Measurements from ENCODE around the gene CARD19.
A peak's percentile ranks its signal among the peaks of the same experiment; 100 is the strongest.

Gene CARD19, protein sequence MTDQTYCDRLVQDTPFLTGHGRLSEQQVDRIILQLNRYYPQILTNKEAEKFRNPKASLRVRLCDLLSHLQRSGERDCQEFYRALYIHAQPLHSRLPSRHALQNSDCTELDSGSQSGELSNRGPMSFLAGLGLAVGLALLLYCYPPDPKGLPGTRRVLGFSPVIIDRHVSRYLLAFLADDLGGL

GRCh38 chr9:93096131-93096802, at the start of gene CARD19:
TSS of gene CARD19 (plus strand) at chr9:93096217. CDS start at chr9:93096346, 129 bp downstream.
- DNase-seq (ENCODE audit: low read depth in 2 of 2): no peak

DNA sequence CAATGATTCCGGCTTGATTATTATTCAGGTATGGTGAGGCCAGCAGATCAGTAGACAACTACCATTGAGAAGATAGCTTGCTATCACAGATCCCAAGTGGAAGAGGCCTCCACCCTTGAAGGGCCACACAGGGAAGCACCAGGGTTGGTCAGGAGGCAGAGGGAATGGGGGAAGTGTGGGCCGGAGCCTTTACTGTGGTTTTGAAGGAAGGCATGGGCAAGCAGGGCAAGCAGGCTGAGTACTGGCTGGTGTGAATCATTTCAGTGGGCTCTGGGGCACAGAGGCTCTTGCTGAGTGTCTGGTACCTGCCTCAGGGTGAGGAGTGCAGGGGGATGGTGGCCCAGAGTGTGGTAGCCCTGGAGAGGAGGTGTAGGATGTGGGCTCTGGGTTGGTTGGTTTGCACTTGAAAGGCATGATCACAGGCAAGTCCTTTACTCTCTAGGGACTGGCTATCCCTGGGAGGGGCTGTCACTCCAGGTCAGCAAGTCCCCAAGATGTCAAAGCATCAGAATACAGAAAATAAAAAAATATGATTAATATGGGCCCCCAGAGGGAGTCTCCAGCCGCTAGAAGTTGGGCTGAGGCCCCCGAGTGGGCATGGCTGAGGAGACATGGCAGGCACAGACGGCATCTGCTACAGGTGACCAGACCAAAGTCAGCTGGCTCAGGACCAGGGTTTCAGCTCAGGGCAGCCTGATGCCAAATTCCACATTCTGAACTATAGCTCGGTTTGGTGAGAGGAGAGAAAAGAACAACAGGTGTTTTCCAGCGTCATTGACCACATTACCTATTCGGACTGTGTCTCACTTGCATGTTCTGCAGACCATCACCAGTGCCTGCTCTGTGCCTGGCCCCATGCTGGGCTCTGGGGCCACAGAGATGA, 47.2 kb upstream of the CARD19 start:
- DNase-seq (ENCODE audit: low read depth in 2 of 2): no peak

DNA sequence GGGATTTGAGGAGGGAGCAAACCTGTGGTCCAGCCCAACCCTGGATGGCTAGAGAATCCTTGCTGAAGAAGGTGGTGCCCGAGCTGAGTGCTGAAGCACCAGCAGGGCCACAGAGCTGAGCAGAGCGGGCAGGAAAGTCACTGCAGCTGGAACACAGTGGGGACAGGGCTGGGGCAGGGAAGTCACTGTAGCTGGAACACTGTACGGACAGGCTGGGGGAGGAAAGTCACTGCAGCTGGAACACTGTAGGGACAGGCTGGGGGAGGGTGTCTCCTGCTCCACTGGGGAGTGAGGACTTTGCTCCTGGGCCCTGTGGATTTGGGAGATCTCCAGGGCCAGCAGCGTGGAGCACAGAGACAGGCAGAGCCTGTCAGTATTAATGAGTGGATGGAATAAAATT, 46.5 kb upstream of the CARD19 start:
- DNase-seq (ENCODE audit: low read depth in 2 of 2): no peak

DNA sequence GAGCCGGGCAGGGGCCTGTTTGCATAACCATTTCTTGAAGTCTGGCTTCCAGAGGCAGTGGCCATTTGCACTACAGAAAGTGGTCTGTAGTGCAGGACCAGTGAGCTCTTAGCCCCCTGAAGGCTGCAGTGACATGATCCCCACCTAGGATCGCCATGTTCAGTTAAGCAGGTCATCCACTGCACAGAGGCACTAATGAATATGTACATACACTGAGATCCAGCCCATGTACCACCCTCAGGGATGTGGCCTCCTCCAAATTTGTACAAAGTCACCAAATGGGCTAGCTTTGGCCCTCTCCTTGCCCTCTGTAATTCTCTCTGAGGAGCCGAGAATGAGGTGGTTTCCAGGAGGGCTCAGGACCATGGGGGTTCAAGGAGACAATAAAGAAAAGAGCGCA, 45.8 kb upstream of the CARD19 start:
- DNase-seq (ENCODE audit: low read depth in 2 of 2): no peak

- no peak for DNase-seq (ENCODE audit: low read depth in 2 of 2)
Observed at GRCh38 chr9:93051680-93052089, 44.3 kb upstream of the CARD19 start.

- no peak for DNase-seq (ENCODE audit: low read depth in 2 of 2)
Observed at GRCh38 chr9:93052791-93053540, 43.1 kb upstream of the CARD19 start.

DNA sequence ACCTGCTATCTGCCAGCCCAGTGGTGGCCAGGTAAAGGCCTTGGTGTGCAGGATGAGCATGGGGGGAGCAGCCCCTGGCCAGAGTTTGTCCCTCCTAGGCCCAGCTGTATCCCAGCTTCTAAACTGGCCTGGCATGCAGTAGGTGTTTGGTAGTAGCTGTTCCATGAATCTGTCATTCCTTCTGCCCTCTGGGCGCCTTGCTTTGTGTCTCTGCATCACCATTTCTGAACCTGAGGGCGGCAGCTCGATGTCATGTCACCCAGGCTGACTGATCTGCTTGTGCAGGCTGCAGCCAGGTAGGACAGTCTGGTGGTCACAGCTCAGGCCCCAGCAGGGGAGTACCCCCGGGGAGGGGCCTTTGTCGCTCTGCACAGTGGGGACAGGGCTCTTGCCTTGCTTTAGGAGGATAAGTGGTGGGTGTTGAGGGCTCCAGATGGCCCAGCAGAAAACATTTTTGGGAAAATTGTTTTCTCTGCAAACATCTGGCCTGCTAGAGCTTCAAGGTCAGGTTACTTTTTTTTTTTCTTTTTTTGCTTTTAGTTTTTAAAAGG, 42.2 kb upstream of the CARD19 start:
- no peak for DNase-seq (ENCODE audit: low read depth in 2 of 2)

DNA sequence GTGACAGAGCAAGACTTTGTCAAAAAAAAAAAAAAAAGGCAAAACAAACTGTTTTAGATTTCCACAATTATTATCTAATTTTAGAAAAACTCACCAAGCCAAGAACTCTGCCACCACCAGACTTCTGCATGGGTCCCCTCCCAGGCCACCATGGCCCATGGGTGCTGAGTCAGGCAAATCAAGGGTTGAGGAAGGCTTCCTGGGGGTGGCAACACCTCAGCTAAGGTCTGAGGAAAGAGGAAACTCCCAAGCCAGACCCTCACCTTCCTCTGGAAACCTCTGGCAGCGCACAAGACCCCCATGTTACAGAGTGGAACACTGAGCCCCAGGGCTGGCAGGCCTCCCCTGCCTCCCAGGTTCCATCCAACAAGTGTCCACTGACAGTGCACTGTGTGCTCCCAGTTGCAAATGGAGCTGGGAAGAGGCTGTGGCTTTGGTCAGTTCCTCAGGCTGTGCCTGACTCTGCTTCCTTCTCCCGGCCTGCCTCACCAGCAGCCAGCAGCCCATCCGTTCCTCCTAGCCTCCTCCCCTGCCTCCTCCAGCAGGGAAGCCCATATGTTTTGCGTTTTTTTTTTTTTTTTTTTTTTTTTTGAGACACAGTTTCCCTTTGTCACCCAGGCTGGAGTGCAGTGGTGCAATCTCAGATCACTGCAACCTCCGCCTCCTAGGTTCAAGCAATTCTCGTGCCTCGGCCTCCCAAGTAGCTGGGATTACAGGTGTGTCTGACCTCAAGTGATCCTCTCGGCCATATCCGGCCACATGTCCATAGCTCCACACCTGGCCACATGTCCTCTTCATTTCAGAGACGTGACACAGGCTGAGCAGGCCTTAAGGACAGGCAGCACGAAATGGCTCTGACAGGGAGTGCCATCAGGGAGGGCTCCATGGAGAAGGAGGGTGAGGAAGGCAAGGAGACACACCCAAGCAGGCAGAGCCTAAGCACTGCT, 41.0 kb upstream of the CARD19 start:
- no peak for DNase-seq (ENCODE audit: low read depth in 2 of 2)

DNA sequence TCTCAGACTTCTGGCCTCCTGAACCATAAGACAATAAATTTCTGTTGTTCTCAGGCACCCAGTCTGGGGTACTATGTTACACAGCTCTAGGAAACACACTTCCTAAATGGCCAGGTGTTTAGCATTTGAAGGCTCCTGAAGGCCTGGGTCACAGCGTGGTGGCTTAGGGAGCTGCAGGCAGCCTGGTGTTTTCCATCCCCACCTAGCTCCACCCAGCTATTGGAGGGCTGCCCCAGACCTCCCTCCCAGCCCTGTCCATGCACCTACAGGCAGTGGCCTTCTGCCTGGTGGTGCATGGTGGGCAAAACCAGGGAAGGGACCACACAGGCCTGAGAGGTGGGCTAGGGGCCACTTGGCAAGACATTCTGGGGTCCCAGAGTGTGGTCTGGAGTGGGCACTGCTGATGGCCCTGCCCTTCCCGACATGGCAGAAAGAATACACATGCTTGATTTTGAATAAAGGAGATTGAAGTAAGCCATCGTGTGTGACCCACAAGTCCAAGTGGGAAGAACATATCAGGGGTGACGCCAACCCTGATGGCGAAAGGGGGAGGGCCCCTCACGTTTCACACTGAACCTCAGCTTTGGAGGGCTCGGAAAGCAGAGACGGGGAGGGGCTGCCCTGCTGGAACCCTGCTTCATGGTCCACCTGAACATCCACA, 38.8 kb upstream of the CARD19 start:
- DNase-seq (ENCODE audit: low read depth in 2 of 2): no peak

GRCh38 chr9:93057703-93058354, 38.2 kb upstream of the CARD19 start:
- no peak for DNase-seq (ENCODE audit: low read depth in 2 of 2)

DNA sequence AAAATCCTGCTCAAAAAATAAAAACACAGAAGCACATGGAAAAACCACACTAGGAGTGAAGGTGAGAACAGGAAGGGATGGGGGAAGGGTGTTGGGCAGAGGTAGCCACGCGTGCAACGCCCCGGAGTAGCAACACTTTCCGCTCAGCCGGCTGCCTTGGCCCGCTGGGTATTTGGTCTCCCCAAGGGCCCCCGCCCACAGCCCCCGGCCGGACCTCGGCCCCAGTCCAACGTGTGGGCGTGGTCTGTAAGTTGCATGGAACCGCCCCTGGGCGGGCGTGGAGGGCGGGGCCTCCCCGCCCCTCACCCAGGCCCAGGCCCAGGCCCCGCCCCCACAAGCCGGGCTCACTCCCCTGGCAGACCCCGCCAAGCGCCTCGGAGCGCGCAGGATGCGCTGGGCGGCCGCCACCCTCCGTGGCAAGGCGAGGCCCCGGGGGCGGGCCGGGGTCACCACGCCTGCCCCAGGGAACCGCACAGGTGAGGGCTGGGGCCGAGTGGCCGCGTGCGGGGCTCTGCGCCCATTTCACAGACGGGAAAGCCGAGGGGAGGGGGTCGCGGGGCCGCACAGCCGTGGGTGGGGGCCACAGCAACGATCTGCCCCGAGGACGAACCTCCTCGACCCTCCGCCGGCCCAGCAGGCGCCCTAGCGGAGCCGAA, 37.5 kb upstream of the CARD19 start, which contains the start of gene SUSD3:
Gene SUSD3 (plus strand): TSS at position 347 of the 656 bp plus-strand sequence. CDS start 42 bp downstream, at position 389.
- DNase-seq (ENCODE audit: low read depth in 2 of 2): peak; percentile 21 to 29

DNA sequence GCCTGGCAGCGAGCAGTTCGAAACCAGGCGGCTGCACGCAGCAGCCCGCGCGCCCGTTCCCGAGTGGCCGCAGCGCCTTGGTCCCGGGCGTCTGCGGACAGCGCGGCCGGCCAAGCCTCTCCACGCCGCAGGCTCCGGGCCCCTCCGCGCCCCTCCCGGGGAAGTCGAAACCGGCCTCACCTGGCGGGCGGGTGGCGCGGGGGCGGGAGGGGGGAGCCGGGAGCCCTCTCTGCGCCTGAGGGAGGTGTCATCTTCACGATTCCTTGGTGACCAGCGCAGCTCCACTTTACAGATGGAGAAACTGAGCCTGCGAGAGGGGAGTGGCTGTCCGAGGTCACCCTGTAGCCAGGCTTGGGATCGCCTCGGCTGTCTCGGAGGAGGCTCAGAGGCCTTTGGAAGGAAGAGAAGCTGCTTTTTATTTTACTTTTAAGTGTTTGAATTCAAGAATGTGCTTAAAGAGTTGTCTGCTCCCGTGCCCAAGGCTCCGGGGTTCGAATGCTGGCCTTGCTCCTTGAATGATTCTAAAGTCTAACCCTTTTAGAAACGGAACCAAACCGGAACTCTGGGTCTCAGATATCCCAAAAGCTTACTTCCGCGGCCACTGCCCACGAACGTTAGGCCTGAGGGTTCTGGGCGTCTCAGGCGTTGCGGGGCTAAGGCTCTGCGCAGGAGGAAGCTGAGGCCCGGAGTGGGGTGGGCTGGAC, 36.9 kb upstream of the CARD19 start:
- no peak for DNase-seq (ENCODE audit: low read depth in 2 of 2)

GRCh38 chr9:93059715-93060578, 36.1 kb upstream of the CARD19 start:
- DNase-seq (ENCODE audit: low read depth in 2 of 2): no peak

GRCh38 chr9:93060746-93061259, 35.2 kb upstream of the CARD19 start:
- no peak for DNase-seq (ENCODE audit: low read depth in 2 of 2)

GRCh38 chr9:93061260-93061751, 34.7 kb upstream of the CARD19 start:
- DNase-seq (ENCODE audit: low read depth in 2 of 2): no peak
